NCI-H524 treated with DMSO at 0.1 percent for 48 hours (cell line): ENCODE measurements around the gene NAT14.

Experiments used
- DNase-seq: peaks from one replicate; lab custom pipeline; 2025; lab: John Stamatoyannopoulos, UW

The NAT14 gene

DNA sequence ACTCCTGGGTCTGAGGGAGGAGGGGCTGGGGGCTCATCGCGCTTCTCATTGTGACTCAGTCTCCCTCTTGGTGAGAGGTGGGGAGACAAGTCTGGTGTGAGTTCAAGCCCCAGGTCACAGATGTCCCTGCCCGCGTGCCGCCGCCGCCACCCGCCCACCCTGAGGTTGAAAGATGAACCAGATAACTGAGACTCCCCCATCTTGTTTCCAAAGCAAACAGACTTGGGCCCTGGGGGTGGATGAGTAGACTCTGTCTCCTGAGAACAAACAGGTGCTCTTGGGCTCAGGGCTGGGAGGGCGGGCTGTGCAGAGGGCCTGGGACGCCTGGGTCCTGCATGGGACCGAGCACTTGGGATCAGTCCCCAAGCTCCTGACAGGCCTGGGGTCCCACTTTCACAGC lies 51.4 kb downstream of the NAT14 start:
- DNase-seq: no peak
